Activated CD4-positive, alpha-beta memory T cell treated with anti-CD3 and anti-CD28 coated beads for 36 hours (primary cell): ENCODE results near the gene CEP95. TPM values are rescaled to one million over a fixed set of nuclear protein-coding genes. Genes with fewer than 3 reads are reported as not detected.
"Not testable (repeated sequence)": the region's sequence is repeated elsewhere in the genome, so short reads cannot be mapped to it uniquely, and the experiment has no call there.

Source experiments
- CTCF ChIA-PET: fragments of 350-600 bp; sonication (Branson Sonifier 250); formaldehyde crosslinking; loops from one replicate; lab custom pipeline; 2021; ENCODE audit warnings: antibody characterized with exemption, inconsistent platforms; lab: Charles Lee
- POLR2A ChIA-PET: fragments of 350-600 bp; sonication (Branson Sonifier 250); formaldehyde crosslinking; loops from one replicate; lab custom pipeline; 2021; ENCODE audit warnings: antibody characterized with exemption; lab: Charles Lee
- DNase-seq: peaks from one replicate; pipeline ENCODE4 v3.0.0-alpha.2; 2020
- H3K27ac Mint-ChIP-seq: one replicate; pipeline ENCODE4 v1.8.0; 2021; ENCODE audit warnings: mixed read lengths
- H3K27me3 Mint-ChIP-seq: one replicate; pipeline ENCODE4 v1.8.0; 2021; ENCODE audit warnings: mixed read lengths
- H3K36me3 Mint-ChIP-seq: one replicate; pipeline ENCODE4 v1.8.0; 2021; ENCODE audit warnings: mixed read lengths
- H3K4me1 Mint-ChIP-seq: one replicate; pipeline ENCODE4 v1.8.0; 2021; ENCODE audit warnings: low read depth, mixed read lengths
- H3K4me3 Mint-ChIP-seq: one replicate; pipeline ENCODE4 v1.8.0; 2021; ENCODE audit warnings: mild to moderate bottlenecking, mixed read lengths
- H3K9me3 Mint-ChIP-seq: one replicate; pipeline ENCODE4 v1.8.0; 2021; ENCODE audit warnings: mixed read lengths
- intact Hi-C: fragments of 100-400 bp; cut with micrococcal nuclease; formaldehyde crosslinking; loops from one replicate; pipeline ENCODE4 v1.15.1; 2023
- total RNA-seq, 2 experiments: library from RNA; stranded (reverse); gene quantifications; one replicate each; pipeline ENCODE4 v1.2.3, GENCODE V29; 2021

Gene CEP95
- total RNA-seq, 2 experiments from 2014 or later: 29.9 to 37.8 TPM

GRCh38 chr17:64572682-64573154, 65.9 kb downstream of the CEP95 start:
- Mint-ChIP-seq H3K4me1 (peaks cover 11% of the 10 kb centered on the region), H3K36me3 (peaks cover 9% of the 10 kb centered on the region), H3K27me3 (no peaks in the 10 kb centered on the region), H3K27ac (peak overlapping the region; percentile 83), H3K4me3 (no peak overlapping the region), H3K9me3 (no peaks in the 10 kb centered on the region)
- intact Hi-C loops: loop anchor here (1.0 to 2.0 kb wide), 4 partner anchors 9 to 66 kb away; partner anchors contain the start of genes CEP95 and DDX5
- no peak for DNase-seq
- POLR2A ChIA-PET: interaction anchor here (0.8 to 2.7 kb wide), 2 partner anchors 67 to 89 kb away, joined by 3 to 18 read pairs; partner anchors contain the start of genes CEP95, DDX5 and SMURF2
- CTCF ChIA-PET: interaction anchor here (0.8 to 2.4 kb wide), 8 partner anchors 61 to 165 kb away, joined by 3 to 12 read pairs (median 4); partner anchors contain the start of genes CEP95 and POLG2

- Mint-ChIP-seq H3K36me3 (peaks cover 12% of the 10 kb centered on the region), H3K4me1 (peaks cover 11% of the 10 kb centered on the region), H3K4me3 (peak overlapping the region; percentile 7), H3K27me3 (no peaks in the 10 kb centered on the region), H3K9me3 (no peaks in the 10 kb centered on the region), H3K27ac (peak overlapping the region; percentile 3)
- ChIA-PET CTCF (interaction anchor here (0.9 to 2.4 kb wide), 4 partner anchors 65 to 164 kb away, joined by 3 to 12 read pairs (median 4); partner anchors contain the start of gene POLG2), POLR2A (interaction anchor here (0.9 to 2.7 kb wide), 2 partner anchors 9 to 68 kb away, joined by 4 to 18 read pairs; partner anchors contain the start of genes CEP95 and DDX5)
- intact Hi-C loops: loop anchor here (1.0 to 2.0 kb wide), 4 partner anchors 8 to 66 kb away; partner anchors contain the start of genes CEP95 and DDX5
- no peak for DNase-seq
These were observed 66.4 kb downstream of the CEP95 start for GRCh38 chr17:64573214-64573613.

- Mint-ChIP-seq H3K4me1 (peaks cover 12% of the 10 kb centered on the region), H3K36me3 (peaks cover 14% of the 10 kb centered on the region), H3K4me3 (no peak overlapping the region), H3K27ac (no peak overlapping the region), H3K9me3 (no peaks in the 10 kb centered on the region), H3K27me3 (no peaks in the 10 kb centered on the region)
- DNase-seq: no peak
- ChIA-PET CTCF (interaction anchor here (1.5 to 2.4 kb wide), 2 partner anchors 75 to 82 kb away, joined by 5 to 12 read pairs; no protein-coding TSS in a partner anchor), POLR2A (interaction anchor here (0.8 to 2.7 kb wide), 2 partner anchors 36 to 69 kb away, joined by 3 to 18 read pairs; partner anchors contain the start of genes CEP95 and DDX5)
- intact Hi-C loops: no loop called here
These were observed 67.9 kb downstream of the CEP95 start for GRCh38 chr17:64574646-64575045.

GRCh38 chr17:64575431-64575830, 68.7 kb downstream of the CEP95 start:
- intact Hi-C loops: no loop called here
- POLR2A ChIA-PET: no interaction called here

GRCh38 chr17:64577025-64577424, 70.2 kb downstream of the CEP95 start:
- H3K9me3 Mint-ChIP-seq, H3K27ac Mint-ChIP-seq, POLR2A ChIA-PET, H3K27me3 Mint-ChIP-seq, H3K4me3 Mint-ChIP-seq, intact Hi-C loops, DNase-seq: not testable (repeated sequence)
- H3K36me3 Mint-ChIP-seq: peaks cover 12% of the 10 kb centered on the region
- peaks cover 29% of the 10 kb centered on the region for H3K4me1 Mint-ChIP-seq
- CTCF ChIA-PET: interaction anchor here (0.6 kb wide), 1 partner anchor 255 kb away, joined by 3 read pairs; no protein-coding TSS in a partner anchor

More at GRCh38 chr17:64575431-64575830, 68.7 kb downstream of the CEP95 start:
- CTCF ChIA-PET: interaction anchor here (0.6 to 1.5 kb wide), 5 partner anchors 72 to 293 kb away, joined by 3 to 5 read pairs (median 4); no protein-coding TSS in a partner anchor
- DNase-seq: no peak
- Mint-ChIP-seq H3K36me3 (peaks cover 14% of the 10 kb centered on the region), H3K4me3 (no peak overlapping the region), H3K9me3 (no peaks in the 10 kb centered on the region), H3K4me1 (peaks cover 18% of the 10 kb centered on the region), H3K27me3 (no peaks in the 10 kb centered on the region), H3K27ac (no peak overlapping the region)

GRCh38 chr17:64579917-64580316, 73.1 kb downstream of the CEP95 start:
- POLR2A ChIA-PET: interaction anchor here (1.2 to 1.6 kb wide), 2 partner anchors 74 to 81 kb away, joined by 3 to 5 read pairs; no protein-coding TSS in a partner anchor
- CTCF ChIA-PET: interaction anchor here (0.6 to 1.4 kb wide), 5 partner anchors 19 to 160 kb away, joined by 3 to 4 read pairs (median 3); no protein-coding TSS in a partner anchor
- Mint-ChIP-seq H3K27me3 (no peaks in the 10 kb centered on the region), H3K9me3 (no peaks in the 10 kb centered on the region), H3K4me3 (no peak overlapping the region), H3K27ac (no peak overlapping the region), H3K4me1 (peaks cover 21% of the 10 kb centered on the region), H3K36me3 (peaks cover 19% of the 10 kb centered on the region)
- intact Hi-C loops: loop anchor here (2.0 kb wide), 2 partner anchors 49 to 73 kb away; partner anchors contain the start of genes CEP95 and DDX5
- no peak for DNase-seq

- ChIA-PET POLR2A (interaction anchor here (1.2 to 1.6 kb wide), 3 partner anchors 53 to 82 kb away, joined by 3 to 5 read pairs (median 5); no protein-coding TSS in a partner anchor), CTCF (interaction anchor here (0.6 to 1.4 kb wide), 4 partner anchors 18 to 161 kb away, joined by 3 to 4 read pairs (median 3); no protein-coding TSS in a partner anchor)
- Mint-ChIP-seq H3K4me3 (peak overlapping the region; percentile 31), H3K36me3 (peaks cover 19% of the 10 kb centered on the region), H3K9me3 (no peaks in the 10 kb centered on the region), H3K4me1 (peaks cover 21% of the 10 kb centered on the region), H3K27ac (peak overlapping the region; percentile 86), H3K27me3 (no peaks in the 10 kb centered on the region)
- intact Hi-C loops: loop anchor here (1.0 to 2.0 kb wide), 3 partner anchors 7 to 74 kb away; partner anchors contain the start of genes CEP95 and DDX5
- peak; percentile 19 for DNase-seq
These were observed 73.9 kb downstream of the CEP95 start for GRCh38 chr17:64580384-64581315.

GRCh38 chr17:64583038-64583437, 76.3 kb downstream of the CEP95 start:
- Mint-ChIP-seq H3K4me3 (no peak overlapping the region), H3K4me1 (peaks cover 21% of the 10 kb centered on the region), H3K27me3 (no peaks in the 10 kb centered on the region), H3K36me3 (peaks cover 9% of the 10 kb centered on the region), H3K9me3 (no peaks in the 10 kb centered on the region), H3K27ac (no peak overlapping the region)
- ChIA-PET POLR2A (interaction anchor here (1.3 to 1.5 kb wide), 2 partner anchors 9 to 78 kb away, joined by 4 to 5 read pairs; partner anchors contain the start of gene DDX5), CTCF (interaction anchor here (1.2 to 1.9 kb wide), 2 partner anchors 17 to 19 kb away, joined by 3 to 7 read pairs; no protein-coding TSS in a partner anchor)
- no peak for DNase-seq
- intact Hi-C loops: no loop called here

- no peak for DNase-seq
- Mint-ChIP-seq H3K36me3 (peaks cover 9% of the 10 kb centered on the region), H3K4me1 (peaks cover 18% of the 10 kb centered on the region), H3K27ac (no peak overlapping the region), H3K4me3 (no peak overlapping the region), H3K27me3 (no peaks in the 10 kb centered on the region), H3K9me3 (no peaks in the 10 kb centered on the region)
- ChIA-PET POLR2A (no interaction called here), CTCF (no interaction called here)
- intact Hi-C loops: no loop called here
These were observed 78.4 kb downstream of the CEP95 start for GRCh38 chr17:64585146-64585545.
